Fibroblast of pulmonary artery (primary cell): ENCODE measurements around the gene MMP20.

Source experiments
- DNase-seq: peaks from one replicate; pipeline ENCODE4 v3.0.0-alpha.2; 2010; ENCODE audit warnings: low read depth
- H3K4me3 ChIP-seq: replicated peaks from 2 replicates; pipeline ENCODE4 v1.5.1; 2011; ENCODE audit warnings: low read depth, mild to moderate bottlenecking, control low read depth, low read length, moderate library complexity
- CTCF ChIP-seq: IDR thresholded peaks from 2 replicates; pipeline ENCODE4 v1.5.1; 2011; ENCODE audit warnings: mild to moderate bottlenecking, control low read depth, low read length, inconsistent platforms; ENCODE audit errors: missing control alignments

MMP20 gene

GRCh38 chr11:102596578-102596977, 28.6 kb downstream of the MMP20 start:
- DNase-seq, result no peak
- no peak for TF ChIP-seq CTCF
- H3K4me3 ChIP-seq, result no peak overlapping the region

- peak; percentile 70 for TF ChIP-seq CTCF
- H3K4me3 ChIP-seq, result no peak overlapping the region
- peak; percentile 36 for DNase-seq
Measured at GRCh38 chr11:102592634-102593581, 32.2 kb downstream of the MMP20 start.

GRCh38 chr11:102592131-102592530, 33.0 kb downstream of the MMP20 start:
- no peak for TF ChIP-seq CTCF
- no peak overlapping the region for H3K4me3 ChIP-seq

DNA sequence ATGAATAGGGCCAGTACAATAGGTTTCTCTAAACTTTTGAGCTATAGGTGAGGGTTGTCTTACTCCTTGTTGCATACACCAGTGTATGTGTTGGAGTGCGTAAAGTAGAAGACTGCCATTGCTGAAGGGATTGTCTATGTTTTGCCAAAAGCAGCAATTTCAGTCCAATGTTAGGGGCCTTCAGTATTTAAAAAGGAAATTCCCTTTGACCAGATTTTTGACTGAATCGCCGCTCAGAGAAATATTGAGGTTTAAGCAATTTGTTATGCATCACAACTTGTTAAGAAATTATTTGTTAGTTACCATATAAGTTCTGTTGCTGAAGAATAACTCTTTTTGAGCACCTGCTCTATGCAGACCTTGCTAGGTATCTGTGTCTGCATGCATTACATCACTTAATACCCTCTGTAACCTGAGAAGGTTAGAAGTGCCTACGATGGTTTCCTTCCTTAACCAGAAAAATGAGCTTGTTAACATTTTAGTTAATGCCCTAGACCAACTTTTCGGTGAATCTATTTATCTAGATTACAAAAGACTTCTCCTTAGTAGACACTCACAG, 33.9 kb downstream of the MMP20 start:
- no peak overlapping the region for H3K4me3 ChIP-seq
- TF ChIP-seq CTCF, result no peak
- no peak for DNase-seq

More at GRCh38 chr11:102592131-102592530, 33.0 kb downstream of the MMP20 start:
- no peak for DNase-seq

GRCh38 chr11:102590276-102591049, 34.7 kb downstream of the MMP20 start:
- DNase-seq, result no peak
- TF ChIP-seq CTCF, result no peak
- no peak overlapping the region for H3K4me3 ChIP-seq

DNA sequence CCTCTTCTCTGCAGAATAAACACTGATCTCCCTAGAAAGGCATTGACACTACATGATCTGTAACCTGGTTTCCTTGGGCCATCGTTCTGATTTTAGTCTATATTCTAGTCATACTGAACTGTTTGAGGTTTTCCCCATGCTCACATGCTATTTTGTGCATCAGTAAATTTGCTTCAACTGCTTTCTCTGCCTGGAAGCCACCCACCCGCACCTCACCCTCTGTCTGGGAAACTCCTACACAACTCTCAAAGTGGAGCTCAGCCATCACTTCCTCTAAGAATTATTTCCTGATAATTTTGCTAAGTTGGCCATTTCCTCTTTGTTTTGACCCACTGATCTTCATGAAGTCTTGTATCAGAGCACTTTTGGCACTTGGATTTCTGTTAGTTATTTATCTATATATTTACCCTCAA, 36.1 kb downstream of the MMP20 start:
- no peak overlapping the region for H3K4me3 ChIP-seq
- no peak for DNase-seq
- no peak for TF ChIP-seq CTCF
